Amniotic stem cell (primary cell): Measurements from ENCODE around the gene TJP2.

ENCODE experiments used
- DNase-seq: peaks from one replicate; lab custom pipeline; 2025; lab: John Stamatoyannopoulos, UW

Gene TJP2

DNA sequence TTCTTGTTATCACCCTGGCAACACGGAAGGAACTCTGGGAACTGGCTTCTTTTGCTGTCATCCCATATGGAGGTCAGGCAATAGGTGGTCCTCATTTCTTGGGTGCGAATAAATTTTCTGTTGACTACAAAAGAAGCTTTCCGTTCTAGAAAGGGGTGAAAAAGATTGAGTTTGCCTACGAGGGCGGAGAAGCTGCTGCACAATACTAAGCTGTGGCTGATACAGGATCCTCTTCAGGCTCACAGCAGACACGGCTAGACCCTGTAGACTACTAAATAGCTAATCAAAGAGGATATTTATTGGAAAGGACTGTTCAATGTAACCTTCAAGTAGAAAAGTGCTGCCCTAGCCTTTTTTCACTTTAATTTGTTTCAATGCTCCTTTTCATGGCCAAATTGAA is 58.1 kb downstream of the TJP2 start:
- DNase-seq, result no peak

GRCh38 chr9:69234683-69235082 is 60.6 kb downstream of the TJP2 start:
- DNase-seq, result no peak

GRCh38 chr9:69236188-69236587 is 62.1 kb downstream of the TJP2 start:
- no peak for DNase-seq

- DNase-seq, result no peak
These were observed 63.7 kb downstream of the TJP2 start for GRCh38 chr9:69237702-69238295.

DNA sequence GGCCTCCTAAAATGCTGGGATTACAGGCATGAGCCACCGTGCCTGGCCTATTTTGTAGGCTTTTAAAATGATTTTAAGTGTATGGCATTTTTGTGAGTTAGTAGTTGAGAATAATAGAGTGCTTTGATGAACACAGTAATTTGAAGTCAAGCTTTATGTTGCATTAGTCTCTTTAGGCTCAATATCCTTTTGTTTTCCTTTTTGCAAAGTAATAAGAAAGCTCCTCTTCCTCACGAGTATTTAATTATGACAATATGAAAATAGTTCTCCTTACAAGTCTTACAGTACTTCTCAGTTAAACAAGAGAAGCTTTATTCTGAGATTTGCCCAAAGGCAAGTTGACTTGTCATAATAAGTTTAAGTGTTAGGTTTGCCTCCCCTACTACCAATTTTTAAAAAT is 69.0 kb downstream of the TJP2 start:
- DNase-seq, result no peak

DNA sequence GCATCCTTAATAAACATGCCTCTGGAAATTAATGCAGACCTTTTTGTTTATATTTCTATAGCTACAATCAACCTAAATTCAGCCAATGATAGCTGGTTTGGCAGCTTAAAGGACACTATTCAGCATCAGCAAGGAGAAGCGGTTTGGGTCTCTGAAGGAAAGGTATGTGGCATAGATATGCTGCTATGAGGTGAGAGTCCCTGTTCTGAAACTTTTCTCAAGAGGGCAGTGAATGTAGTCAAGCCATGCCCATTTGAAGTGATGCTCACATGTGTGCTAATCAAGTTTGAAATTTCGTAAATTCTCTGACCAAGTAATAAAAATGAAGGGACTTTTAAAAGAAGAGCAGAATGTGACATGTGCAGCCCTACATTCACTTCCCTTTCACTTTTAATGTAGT is 72.6 kb downstream of the TJP2 start:
- no peak for DNase-seq

- DNase-seq, result no peak
These were observed 73.9 kb downstream of the TJP2 start for GRCh38 chr9:69248005-69248404.

- DNase-seq, result no peak
These were observed 75.3 kb downstream of the TJP2 start for GRCh38 chr9:69249337-69249736.

GRCh38 chr9:69250681-69251080 is 76.6 kb downstream of the TJP2 start:
- DNase-seq, result no peak

DNA sequence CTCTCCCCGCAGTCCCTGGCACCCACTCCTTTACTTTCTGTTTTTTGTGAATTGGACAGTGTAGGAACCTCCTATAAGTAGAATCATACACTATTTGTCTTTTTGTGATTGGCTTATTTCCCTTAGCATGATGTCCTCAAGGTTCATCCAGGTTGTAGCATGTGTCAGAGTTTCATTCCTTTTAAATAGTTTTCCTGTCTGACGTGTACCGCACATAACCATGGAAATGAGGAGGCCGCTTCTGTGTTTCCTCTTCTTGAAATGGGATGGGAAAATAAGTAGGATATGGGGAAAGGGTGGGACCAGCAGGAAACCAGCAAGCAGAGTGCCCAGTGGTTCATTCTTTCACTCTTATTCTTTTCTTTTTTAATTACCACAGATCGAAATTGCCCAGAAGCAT is 78.4 kb downstream of the TJP2 start:
- DNase-seq, result no peak

DNA sequence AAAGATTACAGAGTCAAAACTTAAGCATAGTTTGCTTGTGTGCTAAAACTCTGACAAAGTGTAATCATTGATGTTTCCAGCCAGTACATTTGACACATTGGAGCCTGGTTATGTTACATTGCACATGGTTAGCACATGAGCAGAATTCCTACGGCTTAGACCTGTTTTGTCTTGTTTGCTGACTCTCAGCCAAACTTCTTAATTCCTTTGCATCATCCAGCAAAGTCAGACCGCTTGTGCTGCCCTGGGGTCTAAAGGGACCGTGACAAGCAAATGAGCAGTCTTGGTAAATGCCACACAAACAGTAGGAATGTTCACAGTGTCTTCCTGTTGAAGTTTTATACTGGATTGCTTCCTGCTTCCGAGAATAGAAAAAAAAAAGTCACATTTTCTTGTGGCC is 79.0 kb downstream of the TJP2 start:
- DNase-seq, result no peak

DNA sequence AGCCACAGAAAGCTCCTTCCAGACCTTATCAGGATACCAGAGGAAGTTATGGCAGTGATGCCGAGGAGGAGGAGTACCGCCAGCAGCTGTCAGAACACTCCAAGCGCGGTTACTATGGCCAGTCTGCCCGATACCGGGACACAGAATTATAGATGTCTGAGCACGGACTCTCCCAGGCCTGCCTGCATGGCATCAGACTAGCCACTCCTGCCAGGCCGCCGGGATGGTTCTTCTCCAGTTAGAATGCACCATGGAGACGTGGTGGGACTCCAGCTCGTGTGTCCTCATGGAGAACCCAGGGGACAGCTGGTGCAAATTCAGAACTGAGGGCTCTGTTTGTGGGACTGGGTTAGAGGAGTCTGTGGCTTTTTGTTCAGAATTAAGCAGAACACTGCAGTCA is 80.1 kb downstream of the TJP2 start:
- DNase-seq, result no peak

DNA sequence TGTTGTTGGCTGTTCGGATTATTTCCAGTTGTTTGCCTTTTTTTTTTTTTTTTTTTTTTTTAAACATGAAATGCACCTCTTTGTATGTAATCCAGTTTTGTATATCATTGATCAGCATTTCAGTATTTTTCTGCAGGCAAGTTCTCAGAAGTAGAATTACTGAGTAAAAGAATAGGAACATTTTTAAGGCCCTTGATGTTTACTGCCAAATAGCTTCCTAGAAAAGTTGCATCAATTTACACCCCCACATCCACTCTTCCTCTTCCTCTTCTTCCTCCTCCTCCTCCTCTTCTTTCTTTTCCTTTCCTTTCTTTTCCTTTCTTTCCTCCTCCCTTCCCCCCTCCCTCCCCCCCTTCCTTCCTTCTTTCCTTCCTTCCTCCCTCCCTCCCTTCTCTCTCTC is 81.5 kb downstream of the TJP2 start:
- DNase-seq, result no peak

DNA sequence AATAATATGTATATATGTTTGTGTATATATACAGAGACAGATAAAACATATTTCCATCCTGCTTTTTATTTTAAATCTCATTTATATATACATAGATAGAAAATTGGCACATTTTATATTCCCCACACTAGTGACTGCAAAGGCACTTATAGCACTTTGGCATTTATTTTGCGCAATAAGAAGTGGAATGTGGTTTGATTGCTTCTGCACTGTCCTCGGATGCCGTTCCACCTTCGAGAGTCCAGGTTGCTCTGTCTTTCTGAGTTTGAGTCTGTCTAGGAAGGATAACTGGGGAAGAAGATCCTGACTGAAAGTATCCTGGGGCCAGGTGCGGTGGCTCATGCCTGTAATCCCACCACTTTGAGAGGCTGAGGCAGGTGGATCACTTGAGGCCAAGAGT is 84.5 kb downstream of the TJP2 start:
- no peak for DNase-seq

DNA sequence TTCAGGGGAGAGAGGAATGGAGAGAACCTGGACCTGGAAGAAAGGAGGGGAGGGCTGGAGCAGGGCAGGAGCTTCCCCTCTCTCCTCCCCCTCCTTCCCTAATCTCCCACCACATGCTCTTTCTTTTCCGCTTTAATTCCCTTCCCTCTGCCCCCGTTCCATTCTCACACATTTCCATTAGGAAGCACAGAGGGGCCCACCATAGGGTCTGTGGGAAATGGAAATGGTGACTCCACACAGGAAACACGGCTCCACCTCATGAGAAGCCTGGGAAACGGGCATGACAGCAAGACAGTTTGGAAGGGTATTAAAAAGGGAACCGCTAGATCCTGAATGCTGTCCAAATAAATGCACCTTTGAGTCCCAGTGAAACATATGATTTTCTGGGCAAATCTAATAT is 86.1 kb downstream of the TJP2 start:
- no peak for DNase-seq

DNA sequence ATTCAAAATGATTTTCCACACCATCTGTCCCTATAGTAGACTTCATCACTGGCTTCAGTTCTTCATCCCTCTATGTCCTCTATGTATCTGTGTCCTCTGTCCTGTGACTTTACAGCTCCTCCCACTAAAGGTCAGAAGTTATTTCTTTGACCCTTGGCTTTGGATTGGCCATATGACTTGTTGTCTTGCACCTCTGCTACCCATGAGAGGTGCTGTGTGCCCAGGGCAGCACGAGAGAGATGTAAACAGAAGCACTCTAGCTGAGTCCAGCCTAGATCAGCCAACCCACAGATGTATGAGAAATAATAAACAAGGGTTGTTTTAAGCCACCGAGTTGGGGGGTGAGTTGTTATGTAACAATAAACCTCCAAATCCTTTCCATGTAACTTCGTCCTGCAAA is 87.6 kb downstream of the TJP2 start:
- DNase-seq, result no peak

DNA sequence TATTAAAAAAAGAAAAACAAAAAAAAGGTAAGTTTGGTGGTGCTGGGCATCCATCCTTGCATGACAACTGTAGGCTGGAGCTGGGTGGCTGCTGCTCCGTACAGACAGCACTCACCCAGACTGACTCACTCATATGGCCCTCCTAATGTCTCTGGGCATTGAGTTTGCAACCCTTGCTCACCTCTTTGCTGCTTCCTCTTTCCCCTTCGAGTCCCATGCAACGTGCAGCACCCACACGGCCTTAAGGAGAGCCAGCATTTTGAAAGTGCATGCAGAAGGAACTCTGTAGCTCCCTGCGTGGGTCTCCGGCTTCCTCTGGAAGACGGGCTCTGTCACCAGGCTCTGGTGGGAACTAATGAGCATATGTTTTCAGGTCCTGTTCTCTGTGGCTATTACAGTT is 90.4 kb downstream of the TJP2 start:
- DNase-seq, result no peak

- DNase-seq, result no peak
These were observed 91.8 kb downstream of the TJP2 start for GRCh38 chr9:69265891-69266290.

DNA sequence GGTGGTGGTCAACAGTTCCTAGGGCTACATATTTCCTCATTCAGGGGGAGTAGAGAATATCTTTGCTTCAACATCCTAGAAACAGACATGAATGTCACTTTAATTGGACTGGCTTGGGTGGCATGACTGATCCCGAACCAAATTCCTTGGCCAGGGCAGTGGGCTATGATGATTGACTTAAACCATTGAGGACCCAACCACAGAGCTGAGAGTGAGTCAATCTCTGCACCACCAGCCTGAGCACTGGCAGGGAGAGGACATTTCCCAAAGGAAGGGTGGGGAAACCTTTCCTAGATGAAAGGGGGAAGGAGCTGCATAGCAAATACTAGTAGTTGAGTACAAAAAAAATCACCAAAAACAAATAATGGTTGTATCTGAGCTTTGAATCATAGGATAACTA is 98.1 kb downstream of the TJP2 start:
- no peak for DNase-seq

DNA sequence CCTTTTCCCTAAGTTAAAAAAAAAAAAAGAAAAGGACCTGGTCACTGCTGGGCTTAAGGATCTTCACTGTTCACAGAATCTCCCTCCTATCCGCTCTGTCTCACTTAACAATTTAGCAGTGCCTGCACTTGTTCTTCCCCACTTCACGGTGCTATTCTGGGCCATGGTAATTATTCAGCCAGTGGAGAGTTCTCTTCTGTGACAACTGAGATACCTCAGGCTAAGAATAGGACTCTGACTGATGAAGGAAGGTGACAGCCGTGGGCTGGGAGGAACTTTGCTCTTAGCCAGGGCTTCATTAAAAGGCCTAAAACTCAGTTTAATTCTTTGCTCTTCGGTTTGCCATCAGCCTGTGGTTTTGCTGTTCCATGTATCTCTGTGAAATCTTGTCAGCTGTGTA is 99.1 kb downstream of the TJP2 start:
- DNase-seq, result no peak

- DNase-seq, result no peak
These were observed 102.7 kb downstream of the TJP2 start for GRCh38 chr9:69276775-69277174.

GRCh38 chr9:69279084-69279731 is 105.1 kb downstream of the TJP2 start:
- DNase-seq, result no peak

DNA sequence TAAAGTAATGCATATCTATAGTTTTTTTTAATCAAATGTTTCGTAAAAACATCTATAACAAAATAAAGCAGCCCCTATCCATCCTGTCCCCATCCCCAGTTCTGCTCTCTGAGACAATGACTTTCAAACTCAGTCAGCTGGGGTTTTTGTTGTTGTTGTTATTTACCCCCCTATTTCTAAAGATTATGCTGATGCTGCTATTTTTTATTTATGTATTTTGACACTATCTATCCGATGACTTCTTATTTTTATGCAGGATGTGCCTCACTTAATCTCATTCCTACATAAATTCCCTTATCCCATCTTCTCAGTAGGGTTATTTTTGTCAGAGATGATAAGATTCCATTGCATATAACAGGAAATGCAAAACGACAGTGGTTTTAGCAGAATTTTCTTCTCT is 105.7 kb downstream of the TJP2 start:
- no peak for DNase-seq

- no peak for DNase-seq
These were observed 108.9 kb downstream of the TJP2 start for GRCh38 chr9:69283003-69283402.
